Liver (tissue), 9 donors: ENCODE data around the gene NISCH. TPM values are rescaled to one million over a fixed set of nuclear protein-coding genes. Genes with fewer than 3 reads are reported as not detected.

ENCODE experiments used
- DNase-seq: peaks from one replicate; pipeline ENCODE4 v3.0.0-alpha.2; 2017; ENCODE audit warnings: low spot score
- H3K27ac ChIP-seq, 2 donors: one replicate each; pipeline ENCODE4 v1.7.0; 2013; ENCODE audit warnings: inconsistent platforms in 2 of 2, low read length in 2 of 2, control low read depth in 1 of 2, low read depth in 1 of 2, mild to moderate bottlenecking in 1 of 2
- H3K27me3 ChIP-seq, 4 donors: one replicate each; pipeline versions ENCODE4 v1.6.1 to v1.7.0; 2013; ENCODE audit warnings: low read length in 3 of 4, inconsistent platforms in 1 of 4, mild to moderate bottlenecking in 1 of 4, moderate library complexity in 1 of 4; ENCODE audit not compliant: control insufficient read depth in 4 of 4, insufficient read depth in 4 of 4
- H3K36me3 ChIP-seq, 4 donors: one replicate each; pipeline versions ENCODE4 v1.6.1 to v1.7.0; 2013; ENCODE audit warnings: low read length in 3 of 4, mild to moderate bottlenecking in 3 of 4, low read depth in 1 of 4, moderate library complexity in 1 of 4; ENCODE audit not compliant: control insufficient read depth in 4 of 4, insufficient read depth in 3 of 4
- H3K4me1 ChIP-seq, 4 donors: one replicate each; pipeline versions ENCODE4 v1.6.1 to v1.7.0; 2013; ENCODE audit warnings: low read length in 3 of 4, mild to moderate bottlenecking in 3 of 4, moderate library complexity in 1 of 4; ENCODE audit not compliant: control insufficient read depth in 4 of 4, insufficient read depth in 4 of 4
- H3K4me3 ChIP-seq, 3 donors: one replicate each; pipeline versions ENCODE4 v1.6.1 to v1.7.0; 2013; ENCODE audit warnings: low read length in 3 of 3, control low read depth in 1 of 3, low read depth in 1 of 3, mild to moderate bottlenecking in 1 of 3
- H3K9ac ChIP-seq, 2 donors: one replicate each; pipeline ENCODE4 v1.7.0; 2013; ENCODE audit warnings: low read length in 2 of 2, mild to moderate bottlenecking in 2 of 2, moderate library complexity in 2 of 2, control low read depth in 1 of 2, low read depth in 1 of 2
- H3K9me3 ChIP-seq, 4 donors: one replicate each; pipeline versions ENCODE4 v1.6.1 to v1.7.0; 2013; ENCODE audit warnings: low read length in 3 of 4; ENCODE audit not compliant: control insufficient read depth in 4 of 4
- ATF3 ChIP-seq: IDR thresholded peaks from 2 replicates; pipeline ENCODE4 v1.6.1; 2016; ENCODE audit warnings: antibody characterized with exemption
- CTCF ChIP-seq: fragments of 150-350 bp; IDR thresholded peaks from 2 replicates; pipeline ENCODE4 v1.5.1; 2017; ENCODE audit warnings: improper control_type of control experiment, low read depth, low read length; ENCODE audit not compliant: missing input control
- EGR1 ChIP-seq, 2 donors: IDR thresholded peaks; 2 replicates each; pipeline ENCODE4 v1.6.1; 2016 to 2018; ENCODE audit warnings: antibody characterized with exemption in 2 of 2, low read depth in 2 of 2
- FOXA1 ChIP-seq: IDR thresholded peaks from 2 replicates; pipeline ENCODE4 v1.6.1; 2016; ENCODE audit warnings: antibody characterized with exemption
- FOXA2 ChIP-seq: IDR thresholded peaks from 2 replicates; pipeline ENCODE4 v1.6.1; 2016; ENCODE audit warnings: antibody characterized with exemption
- GABPA ChIP-seq, 2 donors: IDR thresholded peaks in 1 of 2; conservative IDR thresholded peaks in 1 of 2; 2 replicates each; pipeline ENCODE4 v1.6.1; 2016; ENCODE audit warnings: antibody characterized with exemption in 2 of 2, mild to moderate bottlenecking in 1 of 2, moderate library complexity in 1 of 2
- HNF4A ChIP-seq, 2 donors: conservative IDR thresholded peaks; 2 replicates each; pipeline ENCODE4 v1.6.1; 2016; ENCODE audit warnings: antibody characterized with exemption in 2 of 2, mild to moderate bottlenecking in 2 of 2
- HNF4G ChIP-seq: IDR thresholded peaks from 2 replicates; pipeline ENCODE4 v1.6.1; 2016; ENCODE audit warnings: antibody characterized with exemption
- JUND ChIP-seq, 2 donors: IDR thresholded peaks; 2 replicates each; pipeline ENCODE4 v1.6.1; 2016; ENCODE audit warnings: antibody characterized with exemption in 2 of 2
- MAX ChIP-seq: IDR thresholded peaks from 2 replicates; pipeline ENCODE4 v1.6.1; 2016; ENCODE audit warnings: antibody characterized with exemption
- NR2F2 ChIP-seq: IDR thresholded peaks from 2 replicates; pipeline ENCODE4 v1.6.1; 2016; ENCODE audit warnings: antibody characterized with exemption
- RAD21 ChIP-seq, 2 donors: IDR thresholded peaks; 2 replicates each; pipeline ENCODE4 v1.6.1; 2016; ENCODE audit warnings: antibody characterized with exemption in 2 of 2, mild to moderate bottlenecking in 2 of 2
- REST ChIP-seq: IDR thresholded peaks from 2 replicates; pipeline ENCODE4 v1.6.1; 2016; ENCODE audit warnings: antibody characterized with exemption, mild to moderate bottlenecking
- TAF1 ChIP-seq: conservative IDR thresholded peaks from 2 replicates; pipeline ENCODE4 v1.6.1; 2016; ENCODE audit warnings: antibody characterized with exemption, mild to moderate bottlenecking
- ZBTB33 ChIP-seq: IDR thresholded peaks from 2 replicates; pipeline ENCODE4 v1.6.1; 2016; ENCODE audit warnings: antibody characterized with exemption
- WGBS: extraction: QIAGEN DNeasy Blood & Tissue Kit; methylation state at CpG from one replicate; pipeline ENCODE4 v1.1.7; 2013; 5-methylcytosine and 5-hydroxymethylcytosine counted together
- polyA plus RNA-seq, 2 donors: library from polyadenylated mRNA; stranded (reverse) in 1 of 2; unstranded in 1 of 2; fragments of 200-250 nt in 1 of 2; fragments of >200 nt in 1 of 2; fragmentation: Nextera tagmentation in 1 of 2; extraction: Ambion mirVana in 1 of 2; gene quantifications; one replicate each; pipeline versions ENCODE4 v1.2.1 to v1.2.3, GENCODE V29; 2013 to 2015
- total RNA-seq, 2 donors: library from RNA; depleted of rRNA; stranded (reverse); fragments of >200 nt; gene quantifications; one replicate each; pipeline ENCODE4 v1.2.3, GENCODE V29; 2014
- donor health status: healthy.
- donor health status: healthy.
- donor health status: healthy.
- donor health status: healthy.
- donor health status: healthy.

The NISCH gene
- total and polyA plus RNA-seq, 4 donors: 10.8 to 39.8 (median 17.6) TPM

GRCh38 chr3:52495777-52496602, 40.6 kb downstream of the NISCH start (continued):
- TF ChIP-seq REST: no peak

GRCh38 chr3:52498137-52499054, 43.0 kb downstream of the NISCH start:
- Histone ChIP-seq H3K27ac (no peak overlapping the region), H3K36me3 (no peaks in the 10 kb centered on the region), H3K4me3 (no peak overlapping the region), H3K9ac (no peak overlapping the region), H3K9me3 (no peaks in the 10 kb centered on the region), H3K4me1 (peaks cover 0 to 4% (median 0%) of the 10 kb centered on the region in 4 donors), H3K27me3 (no peaks in the 10 kb centered on the region)
- WGBS: 71% methylated on average over 24 of the region's 24 CpGs
- DNase-seq: no peak
- TF ChIP-seq ATF3: no peak

- peaks cover 0 to 4% (median 0%) of the 10 kb centered on the region in 4 donors for H3K4me1 ChIP-seq
- no peaks in the 10 kb centered on the region for H3K9me3 ChIP-seq
- H3K27ac ChIP-seq: no peak overlapping the region
- no peak for DNase-seq
- H3K4me3 ChIP-seq: no peak overlapping the region
- no peak overlapping the region for H3K9ac ChIP-seq
- no peaks in the 10 kb centered on the region for H3K27me3 ChIP-seq
- 80% methylated on average over 11 of the region's 11 CpGs for WGBS
- no peaks in the 10 kb centered on the region for H3K36me3 ChIP-seq
- TF ChIP-seq EGR1 (IDR thresholded peaks at IDR 0.05; ENCODE audit: low read depth in 2 of 2): no peak
- no peak for TF ChIP-seq MAX
- no peak for TF ChIP-seq HNF4G
- no peak for TF ChIP-seq FOXA2
- no peak for TF ChIP-seq ZBTB33
- TF ChIP-seq RAD21 (IDR thresholded peaks at IDR 0.05): no peak
- TF ChIP-seq ATF3: no peak
- no peak for TF ChIP-seq TAF1
- no peak for TF ChIP-seq JUND (IDR thresholded peaks at IDR 0.05)
- no peak for TF ChIP-seq HNF4A (conservative IDR thresholded peaks at IDR 0.05)
- no peak for TF ChIP-seq NR2F2
- TF ChIP-seq REST: no peak
- TF ChIP-seq CTCF: no peak
- TF ChIP-seq GABPA (IDR thresholded peaks at IDR 0.05 in 1 of 2, conservative IDR thresholded peaks at IDR 0.05 in 1 of 2): no peak
- TF ChIP-seq FOXA1: no peak
These were observed 45.6 kb downstream of the NISCH start for GRCh38 chr3:52501046-52501445.
